ENCODE data around the gene HBM.
"Not testable (repeated sequence)": the region's sequence is repeated elsewhere in the genome, so short reads cannot be mapped to it uniquely, and the experiment has no call there.

Gene HBM, protein sequence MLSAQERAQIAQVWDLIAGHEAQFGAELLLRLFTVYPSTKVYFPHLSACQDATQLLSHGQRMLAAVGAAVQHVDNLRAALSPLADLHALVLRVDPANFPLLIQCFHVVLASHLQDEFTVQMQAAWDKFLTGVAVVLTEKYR

DNA sequence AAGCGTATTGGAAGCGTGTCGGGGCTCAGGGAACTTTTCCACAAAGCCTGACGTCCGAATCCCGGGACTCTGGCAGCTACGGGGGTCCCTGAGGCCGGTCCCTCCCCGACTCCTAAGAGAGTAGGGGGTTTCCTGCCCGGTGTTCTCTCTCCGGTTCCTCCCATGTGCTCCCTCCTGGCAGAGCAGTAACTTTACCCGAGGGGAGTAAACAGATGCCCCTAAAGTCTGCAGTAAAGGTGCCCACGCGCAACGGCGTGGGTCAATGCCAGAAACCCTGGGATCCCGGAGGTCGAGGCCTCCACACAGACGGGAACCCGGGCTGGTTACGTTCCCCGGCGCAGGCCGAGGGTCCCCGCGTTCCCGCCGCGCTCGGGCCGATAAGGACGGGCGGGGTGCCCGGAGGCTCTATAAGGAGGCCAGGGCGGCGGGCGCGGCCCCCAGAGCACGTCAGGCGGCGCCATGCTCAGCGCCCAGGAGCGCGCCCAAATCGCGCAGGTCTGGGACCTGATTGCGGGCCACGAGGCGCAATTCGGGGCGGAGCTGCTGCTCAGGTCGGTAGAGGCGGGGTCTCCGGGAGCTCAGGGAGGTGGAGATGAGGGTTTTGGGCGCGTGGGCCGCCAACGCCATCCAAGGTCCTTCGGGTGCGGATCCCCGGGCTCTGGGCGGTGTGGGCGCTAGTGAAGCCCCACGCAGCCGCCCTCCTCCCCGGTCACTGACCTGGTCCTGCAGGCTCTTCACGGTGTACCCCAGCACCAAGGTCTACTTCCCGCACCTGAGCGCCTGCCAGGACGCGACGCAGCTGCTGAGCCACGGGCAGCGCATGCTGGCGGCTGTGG, at the start of gene HBM:
Gene HBM, plus strand, starts transcription at position 440 of the 836 bp plus-strand sequence. Its CDS starts 20 bp downstream, at position 460.
- no peak for DNase-seq (ENCODE audit: low read depth in 2 of 2)

DNA sequence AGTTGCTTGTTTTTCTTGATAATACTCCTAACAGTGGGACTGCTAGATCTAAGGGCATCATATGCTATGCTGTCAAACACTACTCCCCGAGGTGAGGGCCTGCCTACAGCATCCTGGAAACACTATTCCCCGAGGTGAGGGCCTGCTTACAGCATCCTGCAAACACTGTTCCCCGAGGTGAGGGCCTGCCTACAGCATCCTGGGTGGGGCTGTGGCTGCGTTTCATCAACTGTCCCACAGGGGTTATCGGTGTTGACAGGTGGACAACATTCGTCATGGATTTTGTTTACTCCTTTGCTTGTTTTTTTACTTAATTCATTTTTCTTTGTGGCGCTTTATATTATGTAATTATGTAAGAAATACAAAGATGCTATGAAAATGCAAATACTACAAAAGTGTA, 49.8 kb upstream of the HBM start:
- DNase-seq (ENCODE audit: low read depth in 2 of 2): no peak

DNA sequence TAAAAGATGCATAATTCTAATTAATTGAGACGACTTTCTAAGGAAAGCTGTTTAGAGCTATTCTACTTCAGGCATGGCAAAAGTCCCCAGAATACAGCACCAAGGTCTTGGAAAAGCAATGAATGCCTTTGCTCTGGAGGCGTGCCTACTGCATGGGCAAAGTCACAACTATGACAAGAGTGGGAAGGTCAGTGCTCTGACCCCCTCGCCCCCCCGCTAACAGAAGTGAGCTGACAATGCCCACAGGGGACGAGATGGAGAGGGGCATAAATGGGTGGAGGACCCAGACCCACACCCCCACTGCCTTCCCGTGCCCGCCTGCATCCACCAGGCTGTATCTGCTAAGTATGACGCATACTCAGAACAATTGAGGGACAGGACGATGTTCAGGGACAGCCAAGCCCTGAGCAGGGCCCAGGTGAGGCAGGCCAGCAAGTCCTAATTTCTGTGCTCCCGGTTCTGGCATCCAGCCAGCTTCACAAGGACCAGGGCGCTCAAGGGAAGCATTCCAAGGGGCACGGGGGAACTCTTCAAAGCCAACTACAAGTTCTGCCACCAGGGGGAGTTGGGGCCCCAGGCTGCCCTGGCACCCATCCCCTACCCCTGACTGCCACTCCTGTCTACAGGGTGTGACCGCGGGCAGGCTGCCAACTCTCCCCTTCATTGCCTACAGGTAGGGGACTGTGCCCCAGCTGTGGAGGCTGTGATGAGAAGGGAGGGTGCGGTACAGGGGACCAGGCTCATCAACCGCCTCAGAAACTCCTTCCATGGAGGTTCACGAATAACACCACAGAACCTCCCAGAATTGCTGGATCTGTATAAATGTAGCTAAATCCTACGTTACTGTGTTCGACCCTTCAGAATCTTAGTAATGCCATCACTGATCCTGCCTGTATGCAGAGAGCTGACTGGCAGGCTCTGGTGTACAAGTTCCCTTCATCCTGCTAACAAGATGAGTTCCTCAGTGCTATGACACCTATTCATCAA, 48.1 kb upstream of the HBM start:
- peak; percentile 31 to 48 for DNase-seq (ENCODE audit: low read depth in 2 of 2)

DNA sequence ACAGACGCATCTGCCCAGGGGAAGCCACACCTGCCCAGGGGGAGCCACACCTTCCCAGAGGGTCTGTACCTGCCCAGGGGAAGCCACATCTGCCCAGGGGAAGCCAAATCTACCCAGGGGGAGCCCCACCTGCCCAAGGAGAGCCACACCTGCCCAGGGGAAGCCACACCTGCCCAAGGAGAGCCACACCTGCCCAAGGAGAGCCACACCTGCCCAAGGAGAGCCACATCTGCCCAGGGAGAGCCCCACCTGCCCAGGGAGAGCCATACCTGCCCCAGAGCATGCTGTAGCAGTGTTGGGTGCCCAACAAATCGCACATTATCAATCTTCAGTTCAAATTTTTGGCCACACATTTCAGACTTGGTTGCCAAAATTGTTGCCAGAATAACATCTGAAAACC, 46.9 kb upstream of the HBM start:
- no peak for DNase-seq (ENCODE audit: low read depth in 2 of 2)

DNA sequence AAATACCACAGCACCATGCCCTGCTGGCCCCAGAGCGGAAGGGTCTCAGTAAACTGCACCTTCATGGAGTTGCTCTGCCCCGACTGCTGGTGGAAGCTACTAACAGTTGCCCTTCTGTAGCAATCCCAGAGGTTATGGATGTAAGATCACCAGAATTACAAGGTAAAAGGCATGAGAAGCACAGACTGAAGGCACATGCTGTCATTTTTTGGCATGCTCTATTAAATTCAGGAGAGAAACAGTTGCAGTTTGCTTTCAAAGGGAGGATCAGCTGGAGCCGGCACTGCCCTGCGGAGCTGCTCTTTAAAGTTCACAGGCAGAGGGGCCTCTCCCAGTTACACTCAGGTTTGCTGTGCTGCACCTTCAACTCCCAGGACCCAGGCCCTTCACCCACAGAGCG, 46.5 kb upstream of the HBM start:
- no peak for DNase-seq (ENCODE audit: low read depth in 2 of 2)

DNA sequence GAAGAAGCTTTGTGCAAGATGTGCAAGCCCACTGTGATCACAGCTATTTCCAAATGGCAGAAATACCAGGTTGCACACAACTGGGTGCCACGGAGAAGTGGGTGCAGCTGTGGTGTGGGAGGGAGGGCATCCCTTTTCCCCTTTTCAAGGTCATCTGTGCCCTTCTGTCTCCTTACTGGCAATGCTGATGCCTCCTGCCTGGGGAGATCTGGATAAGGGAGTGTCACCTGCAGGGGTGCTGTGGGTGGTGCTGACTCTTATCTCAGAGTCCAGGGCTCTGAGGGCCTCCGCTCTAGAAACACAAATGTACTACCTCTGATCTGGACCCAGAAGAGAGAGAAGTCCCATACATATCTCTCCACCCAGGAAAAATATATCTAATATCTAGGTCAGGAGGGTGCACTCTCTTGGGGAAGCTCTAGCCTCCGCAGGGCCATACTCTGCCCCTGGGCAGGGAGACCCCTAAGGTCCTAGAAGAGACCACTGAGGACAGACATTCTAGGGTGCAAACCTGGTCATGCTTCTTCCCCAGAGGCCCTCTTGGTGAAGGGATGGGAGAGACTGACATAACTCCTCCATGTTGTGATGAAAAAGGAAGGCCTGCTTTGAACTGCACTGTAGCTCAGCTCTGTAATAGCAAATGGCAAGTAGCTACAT, 45.8 kb upstream of the HBM start:
- no peak for DNase-seq (ENCODE audit: low read depth in 2 of 2)

DNA sequence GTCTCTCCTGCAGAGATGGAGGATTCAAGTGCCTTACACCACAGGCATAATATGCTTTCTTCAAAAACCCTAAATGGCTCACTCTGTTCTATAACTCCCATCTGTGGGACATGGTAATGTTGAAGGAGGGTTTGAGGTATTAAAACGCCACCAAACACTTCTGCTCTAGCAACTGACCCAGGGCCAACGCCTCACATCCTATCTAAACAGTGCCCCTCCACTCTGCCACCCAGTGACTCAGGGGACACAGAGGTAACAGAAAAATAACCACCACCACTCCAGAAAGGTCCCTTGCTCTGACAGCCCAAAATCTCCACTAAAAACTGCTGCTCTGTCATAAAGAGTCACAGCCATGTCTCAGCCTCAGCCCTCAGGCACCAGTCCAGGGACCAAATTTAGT, 45.0 kb upstream of the HBM start:
- no peak for DNase-seq (ENCODE audit: low read depth in 2 of 2)

DNA sequence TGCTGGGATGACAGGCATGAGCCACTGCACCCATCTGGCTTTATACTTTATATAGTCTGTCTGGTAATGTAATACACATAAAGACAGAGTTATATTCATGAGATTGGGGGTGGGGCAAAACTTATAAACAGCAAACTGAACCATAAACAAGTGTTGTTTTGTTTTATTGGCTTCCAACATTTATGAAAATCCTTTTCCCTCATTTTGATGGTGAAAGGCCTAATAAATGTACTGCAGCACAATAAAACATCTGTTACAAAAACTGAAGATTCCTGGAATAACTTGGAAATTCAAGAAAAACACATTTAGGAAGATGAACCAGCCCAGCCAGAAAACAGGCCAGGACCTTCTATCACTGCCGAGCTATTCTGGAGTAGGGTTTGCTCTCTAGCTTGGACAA, 43.4 kb upstream of the HBM start:
- DNase-seq (ENCODE audit: low read depth in 2 of 2): no peak

DNA sequence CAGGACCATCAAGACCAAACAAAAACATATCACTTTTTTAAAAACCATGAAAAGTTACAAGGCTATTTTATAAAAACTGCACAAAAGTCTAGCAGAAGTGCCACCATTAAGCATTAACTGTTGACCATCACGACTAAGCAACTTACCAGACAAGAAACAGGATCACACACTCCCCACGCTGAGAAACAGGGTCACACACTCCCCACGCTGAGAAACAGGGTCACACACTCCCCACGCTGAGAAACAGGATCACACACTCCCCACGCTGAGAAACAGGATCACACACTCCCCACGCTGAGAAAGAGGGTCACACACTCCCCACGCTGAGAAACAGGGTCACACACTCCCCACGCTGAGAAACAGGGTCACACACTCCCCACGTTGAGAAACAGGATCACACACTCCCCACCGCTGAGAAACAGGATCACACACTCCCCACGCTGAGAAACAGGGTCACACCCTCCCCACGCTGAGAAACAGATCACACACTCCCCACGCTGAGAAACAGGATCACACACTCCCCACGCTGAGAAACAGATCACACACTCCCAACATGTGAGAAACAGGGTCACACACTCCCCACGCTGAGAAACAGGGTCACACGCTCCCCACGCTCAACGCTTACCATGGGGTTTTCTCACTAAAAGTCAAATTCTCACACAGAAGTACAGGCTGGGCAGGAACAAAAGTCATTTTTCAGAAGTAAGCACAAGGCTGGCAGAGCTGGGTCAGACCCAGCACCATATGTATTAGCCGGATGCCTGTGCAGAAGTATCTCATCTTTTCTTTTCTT, 42.0 kb upstream of the HBM start:
- not testable (repeated sequence) for DNase-seq (ENCODE audit: low read depth in 2 of 2)

DNA sequence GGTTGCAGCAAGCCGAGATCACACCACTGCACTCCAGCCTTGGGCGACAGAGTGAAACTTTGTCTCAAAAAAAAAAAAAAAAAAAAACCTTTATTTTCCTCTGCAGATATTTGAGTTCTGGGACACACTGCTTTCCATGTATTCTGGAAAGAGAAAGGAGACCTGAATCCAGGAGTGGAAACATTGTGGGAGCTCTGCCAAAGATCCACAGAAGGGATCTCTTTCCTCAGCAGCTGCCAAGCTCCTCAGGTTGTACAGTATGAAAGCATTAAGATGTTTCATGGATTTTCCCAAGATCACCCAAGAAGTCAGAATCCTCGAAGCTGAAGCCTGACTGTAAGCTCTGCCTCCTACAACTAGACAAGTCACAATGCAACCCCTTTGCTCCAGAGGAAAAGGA, 40.8 kb upstream of the HBM start:
- no peak for DNase-seq (ENCODE audit: low read depth in 2 of 2)

DNA sequence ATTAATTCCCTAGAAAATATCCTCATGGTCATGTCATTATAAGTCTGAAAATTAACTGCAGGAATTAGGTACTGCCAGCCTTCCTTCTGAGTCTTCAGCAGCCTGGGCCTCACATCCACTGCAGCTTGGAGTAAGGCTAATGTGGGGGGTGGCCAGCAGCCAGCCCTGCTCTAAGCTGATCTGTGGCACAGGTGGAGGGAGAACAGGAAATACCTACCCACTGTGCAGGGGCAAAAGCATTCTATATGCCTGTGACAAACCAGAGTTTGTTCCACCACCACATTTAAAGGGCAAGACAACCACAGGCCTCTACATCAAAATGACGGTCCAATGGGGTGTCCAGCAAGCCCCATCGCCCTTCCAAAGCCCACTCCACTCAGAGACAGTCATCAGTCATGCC, 36.7 kb upstream of the HBM start:
- no peak for DNase-seq (ENCODE audit: low read depth in 2 of 2)

DNA sequence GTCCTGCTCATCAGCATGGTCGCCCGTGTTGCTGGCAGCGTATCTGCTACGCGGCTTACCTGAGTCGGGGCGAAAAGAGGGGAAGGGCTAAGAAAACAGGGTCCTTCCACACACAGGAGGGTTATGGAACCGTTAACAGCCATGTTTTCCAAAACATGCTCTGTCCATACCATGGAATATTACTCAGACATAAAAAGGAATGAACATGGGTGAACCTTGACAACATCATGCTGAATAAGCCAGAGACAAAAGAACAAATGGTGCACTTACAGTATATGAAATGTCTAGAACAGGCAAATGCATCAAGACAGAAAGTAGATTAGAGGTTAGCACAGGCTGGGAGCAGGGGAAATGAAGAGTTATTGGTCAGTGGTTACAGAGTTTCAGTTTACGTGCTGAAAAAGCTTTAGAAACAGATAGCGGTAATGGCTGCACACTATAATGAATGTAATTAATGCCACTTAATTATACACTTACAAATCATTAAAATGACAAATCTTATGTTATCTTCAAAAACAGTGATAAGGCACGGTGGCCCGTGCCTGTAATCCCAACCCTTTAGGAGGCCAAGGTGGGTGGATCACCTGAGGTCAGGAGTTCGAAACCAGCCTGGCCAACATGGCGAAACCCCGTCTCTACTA, 35.1 kb upstream of the HBM start:
- DNase-seq (ENCODE audit: low read depth in 2 of 2): no peak

DNA sequence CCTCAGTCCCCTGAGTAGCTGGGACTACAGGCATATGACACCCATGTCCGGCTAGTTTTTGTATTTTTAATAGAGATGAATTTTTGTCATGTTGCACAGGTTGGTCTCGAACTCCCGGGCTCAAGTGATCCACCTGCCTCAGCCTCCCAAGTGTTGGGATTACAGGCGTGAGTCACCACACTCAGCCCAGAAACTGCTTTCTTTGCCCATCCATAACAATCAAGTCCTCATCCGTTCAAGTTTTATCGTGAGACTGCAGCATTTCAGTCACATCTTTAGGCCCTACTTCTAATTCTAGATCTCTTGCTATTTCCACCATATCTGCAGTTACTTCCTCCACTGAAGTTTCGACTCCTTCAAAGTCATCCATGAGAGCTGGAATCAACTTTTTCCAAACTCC, 33.7 kb upstream of the HBM start:
- DNase-seq (ENCODE audit: low read depth in 2 of 2): no peak

DNA sequence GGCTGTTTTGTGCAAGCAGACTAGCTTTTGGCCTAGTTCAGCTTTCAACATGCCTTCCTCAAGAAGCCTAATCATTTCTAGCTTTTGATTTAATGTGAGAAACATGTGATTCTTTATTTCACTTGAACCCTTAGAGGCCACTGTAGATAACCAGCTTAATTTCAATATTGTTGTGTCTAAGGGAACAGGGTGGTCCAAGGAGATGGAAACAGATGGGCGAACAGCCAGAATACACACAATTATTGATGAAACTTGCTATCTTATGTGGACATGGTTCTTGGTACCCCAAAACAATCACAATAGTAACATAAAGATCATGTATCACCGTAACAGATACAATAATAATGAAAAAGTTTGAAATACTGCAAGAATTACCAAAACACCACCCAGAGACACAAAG, 32.1 kb upstream of the HBM start:
- no peak for DNase-seq (ENCODE audit: low read depth in 2 of 2)

DNA sequence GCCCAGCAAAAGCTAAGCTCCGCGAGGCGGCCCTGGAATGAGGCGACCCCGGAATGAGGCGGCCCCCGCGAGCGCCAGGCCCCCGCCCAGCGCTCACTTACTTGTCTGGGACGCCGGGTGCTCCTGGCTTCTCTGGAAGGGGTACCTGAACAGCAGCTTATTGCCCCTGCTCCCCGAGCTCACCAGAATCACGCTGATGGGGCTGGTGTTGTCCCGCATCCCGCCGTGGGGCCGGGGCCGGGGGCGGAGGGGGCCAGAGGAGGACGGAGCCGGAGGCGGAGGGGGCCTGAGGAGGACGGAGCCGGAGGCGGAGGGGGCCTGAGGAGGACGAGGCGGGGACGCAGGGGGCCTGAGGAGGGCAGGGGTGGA, 27.7 kb upstream of the HBM start:
- DNase-seq (ENCODE audit: low read depth in 2 of 2): peak in 1 of 2 donors; percentile 15

DNA sequence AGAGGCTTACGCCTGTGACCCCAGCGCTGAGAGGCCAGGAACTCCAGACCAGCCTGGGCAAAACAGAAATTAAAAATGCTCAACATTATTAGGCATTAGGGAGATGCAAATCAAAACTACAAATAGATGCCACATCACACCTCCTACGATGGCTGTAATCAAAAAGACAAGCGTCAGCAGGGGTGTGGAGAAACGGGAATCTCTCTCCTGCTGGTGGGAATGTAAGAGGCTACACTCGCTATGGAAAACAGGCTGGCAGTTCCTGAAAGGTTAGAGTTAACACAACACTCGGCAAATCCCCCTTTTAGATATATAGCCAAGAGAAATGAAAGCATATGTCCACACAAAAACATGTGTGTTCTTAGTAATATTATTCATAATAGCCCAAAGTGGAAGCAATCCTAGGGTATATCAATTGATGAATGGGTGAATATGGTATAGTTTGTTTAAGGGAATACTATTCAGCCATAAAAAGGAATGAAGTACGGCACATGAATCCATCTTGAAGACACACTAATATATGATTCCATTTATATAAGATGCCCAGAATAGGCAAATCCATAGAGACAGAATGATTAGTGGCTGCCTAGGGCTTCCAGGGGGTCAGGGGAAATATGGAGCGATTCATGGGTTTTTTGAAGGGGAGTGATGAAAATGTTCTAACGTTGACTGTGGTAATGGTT, 25.5 kb upstream of the HBM start:
- no peak for DNase-seq (ENCODE audit: low read depth in 2 of 2)

DNA sequence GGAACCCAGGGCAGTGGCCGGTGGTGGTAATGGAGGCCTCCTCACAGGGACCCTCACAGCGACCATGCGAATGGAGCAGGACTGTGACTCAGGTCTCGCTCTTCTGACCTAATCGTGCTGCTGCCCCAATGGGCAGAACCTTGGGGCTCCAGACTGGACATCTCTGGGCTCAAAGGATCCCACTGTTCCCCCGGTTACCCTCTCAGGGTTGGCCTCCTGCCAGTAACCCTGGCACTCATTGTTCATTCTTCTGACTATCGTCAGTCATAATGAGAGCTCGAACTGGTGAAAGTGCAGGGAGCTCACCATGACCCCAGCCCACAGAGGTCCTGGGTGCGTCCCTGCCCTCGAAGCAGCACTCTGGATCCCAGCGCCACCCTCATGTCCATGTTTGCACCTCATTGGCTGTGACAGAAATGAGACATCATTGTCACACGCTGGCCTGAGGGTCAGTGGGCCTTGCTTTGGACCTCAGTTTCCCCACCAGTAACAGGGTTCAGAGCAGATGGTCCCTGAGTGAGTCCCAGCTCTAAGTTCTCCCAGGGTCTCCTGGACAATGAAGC, 23.3 kb upstream of the HBM start:
- DNase-seq (ENCODE audit: low read depth in 2 of 2): no peak

DNA sequence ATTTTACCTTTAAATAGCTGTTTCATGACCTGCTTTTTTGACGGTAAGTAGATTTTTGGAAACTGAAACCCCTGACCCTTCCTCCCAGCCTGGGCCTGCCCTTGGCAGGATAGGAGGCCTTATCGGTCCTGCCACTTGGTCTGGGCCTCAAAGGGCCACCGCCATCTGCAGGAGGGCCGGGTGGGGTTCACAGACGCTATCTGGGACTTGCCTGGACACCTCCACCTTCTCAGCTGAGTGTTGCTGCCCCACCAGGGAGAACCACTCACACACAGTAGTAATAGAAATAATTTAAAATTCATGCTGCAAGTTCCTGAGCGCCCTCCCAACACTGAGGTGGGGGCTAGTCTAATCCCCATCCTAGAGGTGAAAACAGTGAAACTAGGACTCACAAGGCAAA, 22.7 kb upstream of the HBM start:
- no peak for DNase-seq (ENCODE audit: low read depth in 2 of 2)

DNA sequence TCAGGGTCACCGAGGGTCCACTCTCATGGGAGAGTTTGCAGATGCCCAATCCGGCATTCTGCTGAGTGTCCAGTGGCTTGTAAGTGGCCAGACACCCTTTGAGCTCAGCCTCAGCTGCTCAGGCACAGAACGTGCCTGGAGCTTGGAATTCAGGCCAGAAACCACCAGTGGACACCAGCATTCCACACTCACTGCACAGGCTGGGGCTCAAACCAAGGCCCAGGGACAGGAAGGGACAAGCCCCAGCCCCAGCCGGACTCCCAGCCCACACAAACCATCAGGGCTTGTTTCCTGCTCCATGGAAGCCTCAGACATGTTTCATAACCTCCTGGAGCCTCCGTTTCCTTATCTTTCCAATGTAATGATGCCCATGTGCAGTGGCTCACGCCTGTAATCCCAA, 22.3 kb upstream of the HBM start:
- no peak for DNase-seq (ENCODE audit: low read depth in 2 of 2)

DNA sequence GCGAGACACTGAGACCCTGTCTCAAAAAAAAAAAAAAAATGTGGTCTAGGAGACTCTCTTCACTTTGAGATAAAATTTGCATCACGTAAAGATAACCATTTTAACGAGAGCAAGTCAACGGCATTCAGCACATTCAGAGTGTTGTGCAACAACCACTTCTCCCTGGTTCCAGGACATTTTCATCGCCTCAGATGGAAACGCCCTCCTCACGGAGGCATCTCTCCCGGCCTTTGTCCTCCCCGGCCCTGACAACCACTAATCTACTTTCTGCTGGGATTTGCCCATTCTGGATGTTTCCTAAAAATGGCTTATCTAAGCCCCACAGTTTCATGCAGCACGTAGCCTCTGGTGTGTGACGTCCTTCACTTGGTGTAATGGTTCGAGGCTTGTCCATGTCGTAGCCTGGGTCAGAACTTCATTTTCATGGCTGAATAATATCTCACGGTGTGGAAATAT, 21.0 kb upstream of the HBM start:
- no peak for DNase-seq (ENCODE audit: low read depth in 2 of 2)
